Uterus (tissue), 4 donors: ENCODE results near the gene GPR17. TPM values are rescaled to one million over a fixed set of nuclear protein-coding genes. Genes with fewer than 3 reads are reported as not detected.

Source experiments
- DNase-seq, 2 donors: peaks; one replicate each; pipeline ENCODE4 v3.0.0-alpha.2; 2019 to 2020
- H3K27ac ChIP-seq, 2 donors: fragments of 200-600 bp; sonication (generic); 1 replicate in 1 of 2; 2 replicates in 1 of 2; pipeline ENCODE4 v1.5.1; 2016 to 2018
- H3K27me3 ChIP-seq, 2 donors: fragments of 200-600 bp; sonication (generic); one replicate each; pipeline ENCODE4 v1.5.1; 2018 to 2019; ENCODE audit warnings: control low read depth in 1 of 2
- H3K36me3 ChIP-seq, 2 donors: fragments of 200-600 bp; sonication (generic); one replicate each; pipeline ENCODE4 v1.5.1; 2019; ENCODE audit warnings: control low read depth in 1 of 2
- H3K4me1 ChIP-seq, 2 donors: fragments of 200-600 bp; sonication (generic); one replicate each; pipeline ENCODE4 v1.5.1; 2018 to 2019; ENCODE audit warnings: control low read depth in 1 of 2
- H3K4me3 ChIP-seq, 2 donors: fragments of 200-600 bp; sonication (generic); 1 replicate in 1 of 2; 2 replicates in 1 of 2; pipeline ENCODE4 v1.5.1; 2018 to 2019; ENCODE audit warnings: mild to moderate bottlenecking in 1 of 2
- H3K9me3 ChIP-seq, 2 donors: fragments of 200-600 bp; sonication (generic); one replicate each; pipeline ENCODE4 v1.5.1; 2019; ENCODE audit warnings: control low read depth in 1 of 2
- CTCF ChIP-seq, 4 experiments: fragments of 200-600 bp in 2 of 4; fragments of 450-650 bp in 2 of 4; sonication (generic) in 2 of 4; IDR thresholded peaks; one replicate each; pipeline ENCODE4 v1.5.1; 2016 to 2019; ENCODE audit warnings: antibody characterized with exemption in 4 of 4, mild to moderate bottlenecking in 2 of 4, moderate library complexity in 1 of 4
- POLR2A ChIP-seq, 2 donors: fragments of 450-650 bp; IDR thresholded peaks; one replicate each; pipeline ENCODE4 v1.6.1; 2016; ENCODE audit warnings: antibody characterized with exemption in 2 of 2, mild to moderate bottlenecking in 1 of 2, moderate library complexity in 1 of 2
- intact Hi-C: fragments of 100-400 bp; cut with DNase I; formaldehyde crosslinking; loops from one replicate; pipeline ENCODE4 v1.15.1; 2023; ENCODE audit warnings: low total_unique reads
- total RNA-seq, 4 donors: library from RNA; depleted of rRNA in 3 of 4; stranded (reverse); fragments of >200 nt in 3 of 4; gene quantifications; one replicate each; pipeline versions ENCODE4 v1.1.0 to v1.2.4, GENCODE V29; 2014 to 2023
- donor health status: DM: yes; HTN: yes; CAD: no.

The GPR17 gene
- total RNA-seq, 4 donors from 2014 or later = 0.41 TPM; not detected in 3

DNA sequence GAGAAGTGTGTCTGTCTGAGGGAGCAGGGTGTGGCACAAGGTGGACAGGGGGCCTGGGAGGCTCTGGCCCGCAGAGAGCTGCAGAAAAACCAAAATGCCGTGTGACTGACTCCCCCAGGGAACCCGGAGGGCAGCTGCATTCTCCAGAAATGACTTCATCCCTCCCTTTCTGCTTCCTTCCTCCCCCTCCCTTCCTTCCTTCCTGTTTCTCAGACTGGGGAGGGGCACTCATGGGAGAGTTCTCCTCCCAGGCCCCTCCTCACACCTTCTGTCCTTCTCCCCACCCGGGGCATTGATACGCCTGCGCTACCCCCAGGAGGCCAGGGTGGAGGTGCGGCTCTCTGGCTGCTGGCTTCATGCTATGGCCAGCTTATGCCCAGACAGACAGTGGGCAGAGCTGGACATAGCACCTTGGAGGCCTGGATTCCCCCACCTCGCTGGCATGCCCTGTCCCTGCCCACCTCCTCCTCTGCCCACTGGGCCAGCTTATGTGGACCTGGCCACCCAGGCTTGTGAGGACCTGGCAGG, 8.2 kb upstream of the GPR17 start:
- peak; percentile 52 to 73 for DNase-seq
- Histone ChIP-seq H3K36me3 (no peaks in the 10 kb centered on the region), H3K4me3 (no peak overlapping the region), H3K4me1 (peaks cover 6 to 10% of the 10 kb centered on the region in 2 donors), H3K9me3 (no peaks in the 10 kb centered on the region), H3K27ac (peak overlapping the region; percentile 88 to 92), H3K27me3 (no peaks in the 10 kb centered on the region)
- TF ChIP-seq CTCF (IDR thresholded peaks at IDR 0.05) (no peak), POLR2A (IDR thresholded peaks at IDR 0.05) (no peak)
- intact Hi-C loops = no loop called here

- no peak overlapping the region for H3K4me3 ChIP-seq
- H3K9me3 ChIP-seq = no peaks in the 10 kb centered on the region
- H3K36me3 ChIP-seq = no peaks in the 10 kb centered on the region
- no peaks in the 10 kb centered on the region for H3K27me3 ChIP-seq
- TF ChIP-seq POLR2A (IDR thresholded peaks at IDR 0.05) (no peak), CTCF (IDR thresholded peaks at IDR 0.05) (no peak)
- H3K27ac ChIP-seq = peak overlapping the region; percentile 88 to 92
- peak in 1 of 2 donors; percentile 69 for DNase-seq
- peaks cover 6 to 10% of the 10 kb centered on the region in 2 donors for H3K4me1 ChIP-seq
- intact Hi-C loops = no loop called here
Observed at GRCh38 chr2:127638361-127639110, 7.4 kb upstream of the GPR17 start.

- intact Hi-C loops = no loop called here
- Histone ChIP-seq H3K27me3 (no peaks in the 10 kb centered on the region), H3K4me3 (no peak overlapping the region), H3K36me3 (no peaks in the 10 kb centered on the region), H3K9me3 (no peaks in the 10 kb centered on the region), H3K4me1 (peaks cover 6 to 10% of the 10 kb centered on the region in 2 donors), H3K27ac (peak overlapping the region; percentile 1 to 92)
- DNase-seq = no peak
- TF ChIP-seq POLR2A (IDR thresholded peaks at IDR 0.05) (no peak), CTCF (IDR thresholded peaks at IDR 0.05) (no peak)
Observed at GRCh38 chr2:127639111-127639474, 6.9 kb upstream of the GPR17 start.

- Histone ChIP-seq H3K4me3 (no peak overlapping the region), H3K36me3 (no peaks in the 10 kb centered on the region), H3K27me3 (no peaks in the 10 kb centered on the region), H3K4me1 (peaks cover 6 to 10% of the 10 kb centered on the region in 2 donors), H3K9me3 (no peaks in the 10 kb centered on the region), H3K27ac (peak overlapping the region; percentile 1 to 92)
- TF ChIP-seq CTCF (IDR thresholded peaks at IDR 0.05) = no peak
- TF ChIP-seq POLR2A (IDR thresholded peaks at IDR 0.05) = no peak
- no peak for DNase-seq
- intact Hi-C loops = no loop called here
Observed at GRCh38 chr2:127640082-127641072, 5.6 kb upstream of the GPR17 start.
